IMR-90 (cell line): ENCODE results near the gene FAM78A. TPM values are rescaled to one million over a fixed set of nuclear protein-coding genes. Genes with fewer than 3 reads are reported as not detected.

Source experiments
- ATAC-seq: fragments of 200-7000 bp; cut with Tn5 transposase; 2 replicates; pipeline ENCODE4 v1.9.1; 2020; ENCODE audit warnings: low read depth, mild to moderate bottlenecking, moderate library complexity
- BruUV-seq: library from RNA; stranded (reverse); fragments of 400-500 nt; replicated peaks from 2 replicates; lab custom pipeline; 2021; lab: Mats Ljungman, UMichigan
- CTCF ChIA-PET: fragments of 300-600 bp; formaldehyde crosslinking; extraction: SDS; loops from one replicate; lab custom pipeline; 2021; ENCODE audit warnings: antibody characterized with exemption; lab: Yijun Ruan, JAX
- POLR2A ChIA-PET: fragments of 300-600 bp; sonication (Branson Sonifier 250); formaldehyde crosslinking; loops from one replicate; lab custom pipeline; 2022; ENCODE audit warnings: antibody characterized with exemption; ENCODE audit not compliant: unreplicated experiment; lab: Charles Lee
- DNase-seq: peaks from one replicate; pipeline ENCODE4 v3.0.0; 2013
- H2AFZ ChIP-seq: replicated peaks from 2 replicates; pipeline ENCODE3; 2013; ENCODE audit warnings: low read length, mild to moderate bottlenecking; ENCODE audit not compliant: poor library complexity
- H2AK5ac ChIP-seq: 2 replicates; pipeline ENCODE4 v1.6.1; 2013; ENCODE audit warnings: low read depth, low read length, inconsistent platforms
- H2AK9ac ChIP-seq: replicated peaks from 2 replicates; pipeline ENCODE3; 2013; ENCODE audit warnings: mild to moderate bottlenecking, low read depth, low read length, moderate library complexity; ENCODE audit not compliant: poor library complexity
- H2BK120ac ChIP-seq: 2 replicates; pipeline ENCODE4 v1.6.1; 2013; ENCODE audit warnings: low read depth, low read length, inconsistent platforms
- H2BK15ac ChIP-seq: 3 replicates; pipeline ENCODE4 v1.6.1; 2013; ENCODE audit warnings: low read depth, low read length, inconsistent platforms
- H2BK20ac ChIP-seq: 2 replicates; pipeline ENCODE4 v1.6.1; 2013; ENCODE audit warnings: low read depth, mild to moderate bottlenecking, inconsistent platforms, low read length, moderate library complexity
- H2BK5ac ChIP-seq: 2 replicates; pipeline ENCODE4 v1.6.1; 2013; ENCODE audit warnings: mild to moderate bottlenecking, low read depth, low read length, inconsistent platforms; ENCODE audit not compliant: poor library complexity, severe bottlenecking
- H3K14ac ChIP-seq: replicated peaks from 2 replicates; pipeline ENCODE4 v1.6.1; 2013; ENCODE audit warnings: low read depth, low read length, inconsistent platforms
- H3K18ac ChIP-seq: 2 replicates; pipeline ENCODE4 v1.6.1; 2013; ENCODE audit warnings: low read depth, low read length, control low read depth
- H3K23ac ChIP-seq: 2 replicates; pipeline ENCODE4 v1.6.1; 2013; ENCODE audit warnings: low read depth, low read length, inconsistent platforms
- H3K27ac ChIP-seq: 2 replicates; pipeline ENCODE4 v1.5.1; 2013; ENCODE audit warnings: mild to moderate bottlenecking, control low read depth, low read length; ENCODE audit not compliant: insufficient read depth
- H3K27me3 ChIP-seq: 2 replicates; pipeline ENCODE4 v1.6.1; 2013; ENCODE audit warnings: low read length; ENCODE audit not compliant: control insufficient read depth, insufficient read depth
- H3K36me3 ChIP-seq: 2 replicates; pipeline ENCODE4 v1.6.1; 2013; ENCODE audit warnings: low read length, mixed read lengths; ENCODE audit not compliant: control insufficient read depth, insufficient read depth
- H3K4ac ChIP-seq: 2 replicates; pipeline ENCODE4 v1.6.1; 2013; ENCODE audit warnings: low read depth, low read length, inconsistent platforms
- H3K4me1 ChIP-seq: 2 replicates; pipeline ENCODE4 v1.6.1; 2013; ENCODE audit warnings: low read length, mixed read lengths; ENCODE audit not compliant: control insufficient read depth, insufficient read depth
- H3K4me2 ChIP-seq: 2 replicates; pipeline ENCODE4 v1.6.1; 2013; ENCODE audit warnings: low read depth, mild to moderate bottlenecking, control low read depth, low read length, moderate library complexity
- H3K4me3 ChIP-seq: 2 replicates; pipeline ENCODE4 v1.5.1; 2013; ENCODE audit warnings: low read depth, mild to moderate bottlenecking, control low read depth, low read length, moderate library complexity; ENCODE audit not compliant: insufficient read depth
- H3K56ac ChIP-seq: 2 replicates; pipeline ENCODE4 v1.6.1; 2013; ENCODE audit warnings: low read length, inconsistent platforms; ENCODE audit not compliant: insufficient read depth; ENCODE audit errors: extremely low read depth
- H3K79me1 ChIP-seq, 2 experiments: 2 replicates each; pipeline ENCODE4 v1.6.1; 2013; ENCODE audit warnings: low read length in 2 of 2, inconsistent platforms in 1 of 2, low read depth in 1 of 2
- H3K9ac ChIP-seq: 2 replicates; pipeline ENCODE4 v1.6.1; 2013; ENCODE audit warnings: low read depth, low read length, control low read depth
- H3K9me1 ChIP-seq: 2 replicates; pipeline ENCODE4 v1.6.1; 2013; ENCODE audit warnings: low read length, inconsistent platforms; ENCODE audit not compliant: insufficient read depth
- H3K9me3 ChIP-seq: 2 replicates; pipeline ENCODE4 v1.6.1; 2013; ENCODE audit warnings: low read length; ENCODE audit not compliant: control insufficient read depth, insufficient read depth
- H4K20me1 ChIP-seq: 2 replicates; pipeline ENCODE4 v1.6.1; 2013; ENCODE audit warnings: low read length, inconsistent platforms; ENCODE audit not compliant: insufficient read depth
- H4K5ac ChIP-seq: 2 replicates; pipeline ENCODE4 v1.6.1; 2013; ENCODE audit warnings: mild to moderate bottlenecking, low read depth, low read length, control low read depth
- H4K8ac ChIP-seq, 2 experiments: 2 replicates each; pipeline ENCODE4 v1.6.1; 2013; ENCODE audit warnings: low read depth in 2 of 2, low read length in 2 of 2, control low read depth in 1 of 2, inconsistent platforms in 1 of 2
- H4K91ac ChIP-seq: 2 replicates; pipeline ENCODE4 v1.6.1; 2013; ENCODE audit warnings: low read depth, low read length, inconsistent platforms; ENCODE audit not compliant: insufficient read depth
- BHLHE40 ChIP-seq: fragments of 150-350 bp; IDR thresholded peaks from 2 replicates; pipeline ENCODE4 v1.6.1; 2016; ENCODE audit warnings: mild to moderate bottlenecking, low read depth, low read length
- CEBPB ChIP-seq: IDR thresholded peaks from 2 replicates; pipeline ENCODE4 v1.6.1; 2012; ENCODE audit warnings: low read depth, low read length, improper control_type of control experiment
- CHD1 ChIP-seq: IDR thresholded peaks from 2 replicates; pipeline ENCODE4 v1.6.1; 2012; ENCODE audit warnings: low read depth, low read length, improper control_type of control experiment
- CTCF ChIP-seq: conservative IDR thresholded peaks from 2 replicates; pipeline ENCODE4 v1.5.1; 2012; ENCODE audit warnings: mild to moderate bottlenecking, low read depth, low read length, improper control_type of control experiment
- FOS ChIP-seq: fragments of 150-350 bp; IDR thresholded peaks from 2 replicates; pipeline ENCODE4 v1.6.1; 2016; ENCODE audit warnings: low read depth, low read length
- MAFK ChIP-seq: IDR thresholded peaks from 2 replicates; pipeline ENCODE4 v1.6.1; 2012; ENCODE audit warnings: low read depth, low read length, improper control_type of control experiment
- MAZ ChIP-seq: IDR thresholded peaks from 2 replicates; pipeline ENCODE4 v1.6.1; 2012; ENCODE audit warnings: low read depth, mild to moderate bottlenecking, low read length, improper control_type of control experiment, moderate library complexity, borderline replicate concordance
- MXI1 ChIP-seq: IDR thresholded peaks from 2 replicates; pipeline ENCODE4 v1.6.1; 2012; ENCODE audit warnings: low read depth, mild to moderate bottlenecking, low read length, moderate library complexity, borderline replicate concordance
- POLR2A ChIP-seq: IDR thresholded peaks from 2 replicates; pipeline ENCODE4 v1.6.1; 2012; ENCODE audit warnings: mild to moderate bottlenecking, low read depth, low read length
- RAD21 ChIP-seq: IDR thresholded peaks from 2 replicates; pipeline ENCODE4 v1.6.1; 2012; ENCODE audit warnings: low read length, improper control_type of control experiment
- RCOR1 ChIP-seq: IDR thresholded peaks from 2 replicates; pipeline ENCODE4 v1.6.1; 2012; ENCODE audit warnings: mild to moderate bottlenecking, low read length, improper control_type of control experiment; ENCODE audit not compliant: insufficient replicate concordance
- RFX5 ChIP-seq: IDR thresholded peaks from 2 replicates; pipeline ENCODE4 v1.8.0; 2012; ENCODE audit warnings: low read depth, mild to moderate bottlenecking, low read length, moderate library complexity
- SMC3 ChIP-seq: fragments of 150-350 bp; IDR thresholded peaks from 2 replicates; pipeline ENCODE4 v1.6.1; 2016; ENCODE audit warnings: low read depth, mild to moderate bottlenecking, antibody characterized with exemption, low read length, moderate library complexity
- WGBS, 2 experiments: methylation state at CpG; one replicate each; pipeline versions ENCODE4 v1.1.5 to v1.1.7; 2013; ENCODE audit warnings: missing lambda C conversion rate in 2 of 2; ENCODE audit not compliant: insufficient read length in 1 of 2; ENCODE audit errors: extremely low coverage in 2 of 2; 5-methylcytosine and 5-hydroxymethylcytosine counted together
- dilution Hi-C: fragments of 300-500 bp; cut with HindIII; formaldehyde crosslinking; loops from one replicate; pipeline ENCODE4 v1.14.3; 2018; ENCODE audit warnings: low sequenced_read_pairs; ENCODE audit not compliant: unreplicated experiment
- in situ Hi-C: fragments of 300-500 bp; cut with MboI; formaldehyde crosslinking; loops from 3 replicates; pipeline ENCODE4 v1.14.3; 2019; ENCODE audit warnings: low sequenced_read_pairs, inconsistent platforms, mixed read lengths
- intact Hi-C: fragments of 100-400 bp; cut with micrococcal nuclease; formaldehyde crosslinking; loops from 2 replicates; pipeline ENCODE4 v1.10.0; 2022
- polyA plus RNA-seq, 3 experiments: library from polyadenylated mRNA; depleted of rRNA; stranded (reverse); fragments of >200 nt; gene quantifications; 2 replicates each; pipeline ENCODE4 v1.2.3, GENCODE V29; 2012; ENCODE audit warnings: low replicate concordance in 1 of 3
- total RNA-seq: library from RNA; depleted of rRNA; stranded (reverse); fragments of >200 nt; gene quantifications from 2 replicates; pipeline ENCODE4 v1.2.3, GENCODE V29; 2012
- TF ChIP-seq, protein P1 (sequence below): fragments of 150-350 bp; IDR thresholded peaks from 2 replicates; pipeline ENCODE4 v1.6.1; 2017; ENCODE audit warnings: mild to moderate bottlenecking, antibody characterized with exemption, low read length, low read depth
- TF ChIP-seq, protein P2 (sequence below): fragments of 150-350 bp; IDR thresholded peaks from 2 replicates; pipeline ENCODE4 v1.6.1; 2016; ENCODE audit warnings: low read depth, mild to moderate bottlenecking, low read length, moderate library complexity, borderline replicate concordance

Gene FAM78A
- total and polyA plus RNA-seq, 2 of the 4 experiments (the other 2 are of a cell fraction): 0.18 to 0.27 TPM

- in situ Hi-C loops (no loop called here), dilution Hi-C loops (no loop called here), intact Hi-C loops (no loop called here)
- no peaks in the 10 kb centered on the region for H3K27me3 ChIP-seq
- H3K4me1 ChIP-seq: peaks cover 14% of the 10 kb centered on the region
- H3K23ac ChIP-seq: no peak overlapping the region
- H3K4me2 ChIP-seq: no peak overlapping the region
- H3K4me3 ChIP-seq: no peak overlapping the region
- H4K5ac ChIP-seq: no peak overlapping the region
- no peak overlapping the region for H3K9ac ChIP-seq
- WGBS, 2 experiments: 100% methylated on average over 3 of the region's 11 CpGs; no CpG with 5 or more reads in 1 of the 2 experiments
- peaks cover 38% of the 10 kb centered on the region for H3K36me3 ChIP-seq
- H3K9me3 ChIP-seq: no peaks in the 10 kb centered on the region
- peaks cover 12% of the 10 kb centered on the region for H3K9me1 ChIP-seq
- H2BK20ac ChIP-seq: no peak overlapping the region
- H4K91ac ChIP-seq: no peak overlapping the region
- H2AK5ac ChIP-seq: no peak overlapping the region
- no TSS peak for BruUV-seq
- H3K56ac ChIP-seq: no peak overlapping the region
- H2AFZ ChIP-seq: no peak overlapping the region
- H2BK15ac ChIP-seq: no peak overlapping the region
- ATAC-seq: no peak
- no peak overlapping the region for H3K18ac ChIP-seq
- no peak overlapping the region for H4K8ac ChIP-seq
- ChIA-PET CTCF (no interaction called here), POLR2A (no interaction called here)
- 0 out of 4 replicates have a peak, but pooled peaks cover 0 to 10% of the 10 kb centered on the region in 2 experiments for H3K79me1 ChIP-seq
- H4K20me1 ChIP-seq: peaks cover 9% of the 10 kb centered on the region; the same call in 1 of the 2 replicates
- TF ChIP-seq MAZ (no peak), CEBPB (no peak), CHD1 (no peak), BHLHE40 (no peak), POLR2A (no peak), RAD21 (no peak), FOS (no peak), SMC3 (no peak), MXI1 (no peak), MAFK (no peak), CTCF (no peak), RCOR1 (no peak), RFX5 (no peak)
- TF ChIP-seq, protein P1, sequence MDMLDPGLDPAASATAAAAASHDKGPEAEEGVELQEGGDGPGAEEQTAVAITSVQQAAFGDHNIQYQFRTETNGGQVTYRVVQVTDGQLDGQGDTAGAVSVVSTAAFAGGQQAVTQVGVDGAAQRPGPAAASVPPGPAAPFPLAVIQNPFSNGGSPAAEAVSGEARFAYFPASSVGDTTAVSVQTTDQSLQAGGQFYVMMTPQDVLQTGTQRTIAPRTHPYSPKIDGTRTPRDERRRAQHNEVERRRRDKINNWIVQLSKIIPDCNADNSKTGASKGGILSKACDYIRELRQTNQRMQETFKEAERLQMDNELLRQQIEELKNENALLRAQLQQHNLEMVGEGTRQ: no peak
- TF ChIP-seq, protein P2, sequence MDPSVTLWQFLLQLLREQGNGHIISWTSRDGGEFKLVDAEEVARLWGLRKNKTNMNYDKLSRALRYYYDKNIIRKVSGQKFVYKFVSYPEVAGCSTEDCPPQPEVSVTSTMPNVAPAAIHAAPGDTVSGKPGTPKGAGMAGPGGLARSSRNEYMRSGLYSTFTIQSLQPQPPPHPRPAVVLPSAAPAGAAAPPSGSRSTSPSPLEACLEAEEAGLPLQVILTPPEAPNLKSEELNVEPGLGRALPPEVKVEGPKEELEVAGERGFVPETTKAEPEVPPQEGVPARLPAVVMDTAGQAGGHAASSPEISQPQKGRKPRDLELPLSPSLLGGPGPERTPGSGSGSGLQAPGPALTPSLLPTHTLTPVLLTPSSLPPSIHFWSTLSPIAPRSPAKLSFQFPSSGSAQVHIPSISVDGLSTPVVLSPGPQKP: no peak
- DNase-seq: no peak
- no peak overlapping the region for H2AK9ac ChIP-seq
- H2BK5ac ChIP-seq: no peak overlapping the region
- no peak overlapping the region for H3K14ac ChIP-seq
- H2BK120ac ChIP-seq: no peak overlapping the region
- H3K27ac ChIP-seq: no peak overlapping the region
- no peak overlapping the region for H3K4ac ChIP-seq
Observed at GRCh38 chr9:131233556-131233955, 42.8 kb downstream of the FAM78A start.
